ENCODE measurements around the gene TCERG1L. TPM values are rescaled to one million over a fixed set of nuclear protein-coding genes. Genes with fewer than 3 reads are reported as not detected.

Gene TCERG1L
- total RNA-seq, 1 experiment from 2014 or later = not detected

DNA sequence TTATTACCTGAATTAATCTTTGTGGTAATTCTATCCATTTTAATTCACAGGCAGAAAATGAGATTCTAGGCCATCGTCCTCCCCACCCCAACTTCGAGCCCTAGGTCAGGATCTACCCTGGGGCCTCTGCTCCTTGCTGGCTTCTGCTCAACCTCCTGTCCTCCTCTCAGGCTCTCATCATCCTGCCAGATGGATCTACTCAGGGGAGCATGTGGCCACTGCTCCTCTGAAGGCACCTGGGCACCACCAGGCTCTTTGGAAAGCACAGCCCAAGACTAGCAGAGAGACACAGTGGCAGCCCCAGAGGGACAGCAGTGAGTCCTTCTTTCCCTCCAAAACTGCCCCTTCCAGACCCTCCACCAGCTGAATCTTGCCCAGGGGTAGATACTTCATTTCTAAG lies 248.2 kb downstream of the TCERG1L start:
- Histone ChIP-seq H2AFZ (no peak overlapping the region), H3K4me2 (no peak overlapping the region), H3K36me3 (ENCODE audit: low read depth) (no peaks in the 10 kb centered on the region), H3K27me3 (ENCODE audit: insufficient read depth, low read depth) (0 out of 2 replicates have a peak, but pooled peaks cover 15% of the 10 kb centered on the region), H3K9me2 (ENCODE audit: insufficient read depth) (no peaks in the 10 kb centered on the region), H4K20me1 (ENCODE audit: insufficient read depth) (no peaks in the 10 kb centered on the region), H3K4me1 (replicated peaks; ENCODE audit: insufficient read depth) (no peaks in the 10 kb centered on the region), H3K9me3 (ENCODE audit: insufficient read depth, low read depth) (no peaks in the 10 kb centered on the region), H3K4me3 (no peak overlapping the region), H3K27ac (no peak overlapping the region), H3K79me2 (ENCODE audit: low read depth) (no peaks in the 10 kb centered on the region), H3F3A (ENCODE audit: insufficient read depth, low read depth) (no peaks in the 10 kb centered on the region)
- no TSS peak for BruUV-seq (replicated peaks)
- DNase-seq = no peak
- POLR2A ChIA-PET (ENCODE audit: unreplicated experiment) = no interaction called here
- intact Hi-C loops (cut with micrococcal nuclease; ENCODE audit: unreplicated experiment) = no loop called here
- TF ChIP-seq, protein P1, sequence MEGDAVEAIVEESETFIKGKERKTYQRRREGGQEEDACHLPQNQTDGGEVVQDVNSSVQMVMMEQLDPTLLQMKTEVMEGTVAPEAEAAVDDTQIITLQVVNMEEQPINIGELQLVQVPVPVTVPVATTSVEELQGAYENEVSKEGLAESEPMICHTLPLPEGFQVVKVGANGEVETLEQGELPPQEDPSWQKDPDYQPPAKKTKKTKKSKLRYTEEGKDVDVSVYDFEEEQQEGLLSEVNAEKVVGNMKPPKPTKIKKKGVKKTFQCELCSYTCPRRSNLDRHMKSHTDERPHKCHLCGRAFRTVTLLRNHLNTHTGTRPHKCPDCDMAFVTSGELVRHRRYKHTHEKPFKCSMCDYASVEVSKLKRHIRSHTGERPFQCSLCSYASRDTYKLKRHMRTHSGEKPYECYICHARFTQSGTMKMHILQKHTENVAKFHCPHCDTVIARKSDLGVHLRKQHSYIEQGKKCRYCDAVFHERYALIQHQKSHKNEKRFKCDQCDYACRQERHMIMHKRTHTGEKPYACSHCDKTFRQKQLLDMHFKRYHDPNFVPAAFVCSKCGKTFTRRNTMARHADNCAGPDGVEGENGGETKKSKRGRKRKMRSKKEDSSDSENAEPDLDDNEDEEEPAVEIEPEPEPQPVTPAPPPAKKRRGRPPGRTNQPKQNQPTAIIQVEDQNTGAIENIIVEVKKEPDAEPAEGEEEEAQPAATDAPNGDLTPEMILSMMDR (conservative IDR thresholded peaks at IDR 0.05) = no peak
- TF ChIP-seq EZH2 (IDR thresholded peaks at IDR 0.05; ENCODE audit: low read depth) = no peak
- CTCF ChIA-PET = no interaction called here

DNA sequence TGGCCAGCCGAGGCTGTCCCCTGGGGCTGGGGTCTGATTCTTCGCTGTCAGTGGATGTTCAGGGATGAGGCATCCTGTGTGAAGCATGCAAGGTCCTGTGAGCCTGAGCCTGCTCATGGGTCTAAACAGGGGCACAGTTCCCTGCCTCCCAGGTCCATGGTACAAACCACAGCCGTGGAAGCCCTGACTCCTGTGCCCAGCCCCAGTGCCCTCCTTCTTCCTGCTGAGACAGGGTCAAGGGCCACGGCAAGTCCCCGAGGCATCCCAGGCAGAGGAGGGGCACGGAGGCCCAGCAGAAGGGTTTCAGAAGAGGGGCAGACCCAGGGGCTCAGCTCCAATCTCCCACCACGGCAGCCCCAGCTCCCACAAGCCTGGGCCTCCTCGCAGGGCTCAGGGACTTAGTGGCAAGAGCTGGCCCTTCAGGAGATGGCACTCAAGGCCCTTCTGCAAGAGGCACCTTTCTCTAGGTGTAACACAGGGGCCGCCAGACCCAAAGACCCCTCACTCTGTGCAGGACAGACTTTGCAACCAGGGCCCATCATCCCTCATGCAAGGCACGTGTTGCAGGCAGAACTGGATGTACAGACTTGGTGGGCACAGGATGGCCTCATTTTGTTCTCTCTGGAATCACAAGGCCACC lies 248.8 kb downstream of the TCERG1L start:
- no peak for DNase-seq
- H3K4me2 ChIP-seq = no peak overlapping the region
- no peaks in the 10 kb centered on the region for H3K9me2 ChIP-seq (ENCODE audit: insufficient read depth)
- no TSS peak for BruUV-seq (replicated peaks)
- 0 out of 2 replicates have a peak, but pooled peaks cover 15% of the 10 kb centered on the region for H3K27me3 ChIP-seq (ENCODE audit: insufficient read depth, low read depth)
- no peaks in the 10 kb centered on the region for H3K79me2 ChIP-seq (ENCODE audit: low read depth)
- H3K36me3 ChIP-seq (ENCODE audit: low read depth) = no peaks in the 10 kb centered on the region
- no peaks in the 10 kb centered on the region for H3K4me1 ChIP-seq (replicated peaks; ENCODE audit: insufficient read depth)
- H3K4me3 ChIP-seq = no peak overlapping the region
- ChIA-PET CTCF (no interaction called here), POLR2A (ENCODE audit: unreplicated experiment) (no interaction called here)
- H4K20me1 ChIP-seq (ENCODE audit: insufficient read depth) = no peaks in the 10 kb centered on the region
- no peak overlapping the region for H3K27ac ChIP-seq
- TF ChIP-seq EZH2 (IDR thresholded peaks at IDR 0.05; ENCODE audit: low read depth) = no peak
- TF ChIP-seq, protein P1 (conservative IDR thresholded peaks at IDR 0.05) = no peak
- H2AFZ ChIP-seq = no peak overlapping the region
- H3K9me3 ChIP-seq (ENCODE audit: insufficient read depth, low read depth) = no peaks in the 10 kb centered on the region
- no peaks in the 10 kb centered on the region for H3F3A ChIP-seq (ENCODE audit: insufficient read depth, low read depth)
- intact Hi-C loops (cut with micrococcal nuclease; ENCODE audit: unreplicated experiment) = no loop called here

DNA sequence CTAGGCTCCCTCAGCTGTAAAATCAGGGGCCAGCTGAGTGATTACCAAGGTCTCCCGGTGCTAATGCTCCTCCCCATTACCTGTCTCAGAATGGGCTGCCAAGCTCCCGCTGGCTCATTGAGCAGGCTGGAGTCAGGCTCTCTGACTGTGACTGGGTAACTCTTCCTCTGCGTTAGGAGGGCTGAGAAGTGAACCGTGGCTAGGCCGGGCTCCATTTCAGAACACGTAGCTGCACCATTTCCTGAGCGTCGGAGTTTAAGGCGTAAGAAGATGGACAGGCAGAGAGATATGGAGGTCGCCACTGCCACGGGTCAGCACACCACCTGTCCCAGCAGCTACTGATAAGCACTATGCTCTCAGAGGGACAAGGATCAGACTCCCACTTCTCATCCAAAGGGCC lies 250.3 kb downstream of the TCERG1L start:
- Histone ChIP-seq H3K4me3 (no peak overlapping the region), H3K79me2 (ENCODE audit: low read depth) (no peaks in the 10 kb centered on the region), H2AFZ (no peak overlapping the region), H3K27me3 (ENCODE audit: insufficient read depth, low read depth) (0 out of 2 replicates have a peak, but pooled peaks cover 22% of the 10 kb centered on the region), H3K9me2 (ENCODE audit: insufficient read depth) (no peaks in the 10 kb centered on the region), H3F3A (ENCODE audit: insufficient read depth, low read depth) (no peaks in the 10 kb centered on the region), H3K4me2 (no peak overlapping the region), H3K36me3 (ENCODE audit: low read depth) (no peaks in the 10 kb centered on the region), H4K20me1 (ENCODE audit: insufficient read depth) (no peaks in the 10 kb centered on the region), H3K27ac (no peak overlapping the region), H3K9me3 (ENCODE audit: insufficient read depth, low read depth) (no peaks in the 10 kb centered on the region), H3K4me1 (replicated peaks; ENCODE audit: insufficient read depth) (no peaks in the 10 kb centered on the region)
- no peak for DNase-seq
- CTCF ChIA-PET = no interaction called here
- BruUV-seq (replicated peaks) = no TSS peak
- POLR2A ChIA-PET (ENCODE audit: unreplicated experiment) = no interaction called here
- no peak for TF ChIP-seq EZH2 (IDR thresholded peaks at IDR 0.05; ENCODE audit: low read depth)
- TF ChIP-seq, protein P1 (conservative IDR thresholded peaks at IDR 0.05) = no peak
- intact Hi-C loops (cut with micrococcal nuclease; ENCODE audit: unreplicated experiment) = no loop called here

Measured in PC-9 (cell line).